NCI-H128 (cell line): ENCODE measurements around the gene PUDP.

Experiments used
- DNase-seq: peaks from one replicate; lab custom pipeline; 2025; ENCODE audit not compliant: unreplicated experiment; lab: John Stamatoyannopoulos, UW

The PUDP gene

GRCh38 chrX:7076245-7076661, 71.7 kb downstream of the PUDP start:
- DNase-seq, result no peak

DNA sequence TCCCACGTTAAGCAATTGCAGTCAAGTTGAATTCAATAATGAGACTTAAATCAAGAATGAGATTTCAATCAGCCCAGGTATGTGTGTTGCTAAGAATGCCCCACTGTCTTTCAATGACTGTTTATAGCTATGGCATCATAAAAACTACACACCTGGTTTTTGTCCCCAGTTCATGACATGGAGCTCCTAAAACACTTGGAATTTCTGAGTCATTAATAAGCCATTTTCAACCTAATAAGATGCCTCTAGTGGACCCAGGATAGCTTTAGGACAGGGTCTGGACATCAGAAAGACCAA, 73.1 kb downstream of the PUDP start:
- no peak for DNase-seq

DNA sequence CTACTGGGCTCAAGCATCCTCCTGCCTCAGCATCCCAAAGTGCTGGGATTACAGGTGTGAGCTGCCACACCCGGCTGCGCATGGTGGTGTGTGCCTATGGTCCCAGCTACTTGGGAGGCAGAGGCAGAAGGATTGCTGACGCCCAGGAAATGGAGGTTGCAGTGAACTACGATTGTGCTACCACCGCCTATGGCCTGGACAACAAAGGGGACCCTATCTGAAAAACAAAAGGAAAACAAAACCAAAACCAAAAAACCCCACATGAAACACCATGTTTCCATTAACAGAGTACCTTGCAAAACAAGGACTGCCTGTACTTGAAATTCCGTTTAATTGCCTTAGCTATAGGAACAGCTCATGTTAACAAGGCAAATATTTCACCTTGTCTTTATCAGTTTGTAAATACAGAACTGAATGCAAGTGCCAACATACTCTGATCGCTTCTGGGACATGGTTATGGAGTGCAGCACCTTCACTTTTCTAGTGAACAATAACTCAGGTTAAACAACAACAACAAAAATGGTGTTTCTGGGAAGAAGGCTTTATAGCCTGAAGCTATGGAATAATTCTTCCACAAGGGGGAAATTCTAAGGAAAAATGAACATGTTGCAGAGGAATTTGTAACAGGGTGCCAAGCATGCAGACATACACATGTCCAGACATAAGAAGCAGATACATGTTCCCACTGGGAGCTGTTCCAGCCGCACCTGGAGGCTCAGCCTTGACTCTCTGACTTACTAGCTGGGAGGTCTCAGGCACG, 73.6 kb downstream of the PUDP start:
- no peak for DNase-seq

GRCh38 chrX:7073336-7073735, 74.6 kb downstream of the PUDP start:
- no peak for DNase-seq

GRCh38 chrX:7072856-7073255, 75.1 kb downstream of the PUDP start:
- DNase-seq, result no peak

GRCh38 chrX:7071390-7071789, 76.6 kb downstream of the PUDP start:
- no peak for DNase-seq

GRCh38 chrX:7069556-7069955, 78.4 kb downstream of the PUDP start:
- DNase-seq, result no peak

- no peak for DNase-seq
Observed at GRCh38 chrX:7068939-7069367, 79.0 kb downstream of the PUDP start.

DNA sequence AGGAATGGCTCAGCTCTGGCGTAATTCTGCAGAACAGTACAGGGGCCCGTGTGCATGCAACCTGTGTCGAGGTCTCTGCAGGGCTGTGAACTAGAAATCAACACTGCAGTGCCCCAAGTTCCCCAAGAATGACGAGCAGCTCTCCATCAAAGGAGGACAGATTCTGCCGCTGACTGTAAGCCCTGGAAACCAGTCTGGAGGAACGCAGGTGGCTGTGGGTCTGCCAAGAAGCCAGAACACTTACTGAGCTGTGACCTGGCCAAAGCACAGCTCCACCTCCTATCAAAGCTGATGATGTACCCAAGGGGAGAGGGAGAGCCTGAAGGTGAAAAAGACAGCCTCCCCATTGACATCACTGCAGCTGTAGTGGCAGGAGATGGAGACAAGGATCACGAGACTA, 80.7 kb downstream of the PUDP start:
- DNase-seq, result no peak

DNA sequence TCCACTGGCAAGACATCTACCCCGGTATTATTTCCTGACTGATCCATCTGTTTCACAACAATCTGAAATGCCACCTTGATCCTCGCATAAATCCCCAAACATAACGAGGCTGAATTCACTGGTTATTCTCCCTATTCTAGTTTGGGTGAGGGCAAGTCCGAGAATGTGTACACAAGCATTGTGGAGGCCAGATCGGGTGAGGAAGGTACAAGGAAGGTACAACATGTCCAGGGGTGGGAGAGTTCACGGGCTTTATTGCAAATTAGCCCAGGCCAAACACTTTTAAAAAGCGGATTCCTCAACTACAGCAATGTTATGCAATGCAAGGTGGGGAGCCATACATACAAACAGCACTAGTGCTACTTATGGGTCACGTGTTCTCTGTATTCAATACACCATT, 82.5 kb downstream of the PUDP start:
- DNase-seq, result no peak

- no peak for DNase-seq
Observed at GRCh38 chrX:7062903-7063302, 85.0 kb downstream of the PUDP start.

GRCh38 chrX:7062276-7062675, 85.7 kb downstream of the PUDP start:
- DNase-seq, result no peak

- no peak for DNase-seq
Observed at GRCh38 chrX:7061429-7061828, 86.5 kb downstream of the PUDP start.

- no peak for DNase-seq
Observed at GRCh38 chrX:7060444-7060843, 87.5 kb downstream of the PUDP start.

GRCh38 chrX:7059859-7060258, 88.1 kb downstream of the PUDP start:
- DNase-seq, result no peak

GRCh38 chrX:7059214-7059838, 88.6 kb downstream of the PUDP start:
- no peak for DNase-seq

DNA sequence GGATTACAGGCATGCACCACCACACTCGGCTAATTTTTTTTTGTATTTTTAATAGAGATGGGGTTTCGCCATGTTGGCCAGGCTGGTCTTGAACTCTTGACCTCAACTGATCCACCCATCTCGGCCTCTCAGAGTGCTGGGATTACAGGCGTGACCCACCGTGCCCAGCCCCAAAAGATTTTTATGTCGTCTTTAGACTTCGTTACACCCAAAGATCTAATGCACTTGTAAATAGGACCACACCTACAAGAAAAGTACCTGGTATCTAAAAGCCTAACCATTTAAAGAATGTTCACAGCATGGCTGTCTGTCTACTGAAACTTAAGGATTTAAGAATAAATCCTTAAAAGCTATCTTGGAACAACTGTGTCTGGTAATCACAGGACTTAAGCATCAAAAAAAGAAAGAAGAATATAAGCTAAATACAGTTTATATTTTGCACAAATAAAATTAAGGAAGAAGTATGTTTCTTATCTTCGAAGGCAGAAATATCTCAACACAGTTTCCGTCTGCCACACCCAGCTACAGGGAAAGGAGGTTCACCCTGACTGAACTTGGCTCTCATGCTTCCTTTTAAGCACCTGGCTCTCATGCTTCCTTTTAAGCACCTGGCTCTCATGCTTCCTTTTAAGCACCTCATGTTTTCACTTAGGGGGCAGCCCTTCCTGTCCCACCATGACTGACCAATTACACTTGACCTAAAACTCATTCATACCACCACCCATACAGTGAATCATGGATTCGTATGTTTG, 92.4 kb downstream of the PUDP start:
- DNase-seq, result no peak

GRCh38 chrX:7054219-7055216, 93.4 kb downstream of the PUDP start:
- DNase-seq, result no peak

- no peak for DNase-seq
Observed at GRCh38 chrX:7052541-7052940, 95.4 kb downstream of the PUDP start.

DNA sequence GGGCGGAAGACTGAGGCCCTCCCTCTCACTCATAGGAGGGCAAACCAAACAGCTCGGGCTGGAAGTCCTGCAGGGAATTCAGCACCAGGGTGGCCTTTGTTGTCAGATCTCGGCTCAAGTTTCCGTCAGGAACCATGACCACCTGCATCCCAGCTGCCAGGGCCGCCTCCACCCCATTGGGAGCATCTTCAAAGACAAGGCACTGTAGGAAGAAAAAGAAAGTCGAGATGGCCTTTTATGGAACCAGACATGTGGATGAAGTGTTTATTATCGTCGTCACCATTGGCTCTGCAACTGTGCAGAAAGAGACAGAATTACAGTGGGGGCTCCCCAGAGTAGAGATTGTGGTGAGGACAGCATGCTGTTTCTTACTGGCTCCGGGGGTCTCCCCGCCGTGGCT, 97.7 kb downstream of the PUDP start:
- peak; percentile 34 for DNase-seq

DNA sequence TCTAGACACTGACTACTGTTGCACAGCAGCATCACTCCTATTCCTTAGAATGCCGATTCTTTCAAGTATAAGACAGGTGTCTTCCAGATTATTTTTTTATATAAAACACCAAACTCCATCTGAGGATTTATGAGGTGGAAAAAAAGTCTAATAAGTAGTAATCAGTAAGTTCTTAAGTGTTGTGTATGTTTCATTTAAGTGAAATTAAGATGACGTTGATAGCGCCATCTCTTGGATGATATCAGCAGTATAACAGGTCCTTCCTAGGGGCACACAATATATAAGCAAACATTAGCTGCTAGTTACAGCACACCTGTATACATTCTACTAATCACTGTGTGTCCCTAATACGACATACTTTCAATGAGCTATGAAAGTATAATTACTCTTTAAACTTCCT, 100.0 kb downstream of the PUDP start:
- no peak for DNase-seq
